Glutamatergic neuron (in vitro differentiated cells): ENCODE data around the gene MAP3K9. TPM values are rescaled to one million over a fixed set of nuclear protein-coding genes. Genes with fewer than 3 reads are reported as not detected.

Experiments
- DNase-seq: peaks from one replicate; pipeline ENCODE4 v3.0.0; 2022
- H3K27ac Mint-ChIP-seq: one replicate; pipeline ENCODE4 v1.8.0; 2020; ENCODE audit warnings: mild to moderate bottlenecking, mixed read lengths, inconsistent platforms; ENCODE audit not compliant: unreplicated experiment
- H3K27me3 Mint-ChIP-seq: one replicate; pipeline ENCODE4 v1.8.0; 2020; ENCODE audit warnings: mild to moderate bottlenecking, moderate library complexity, mixed read lengths, inconsistent platforms; ENCODE audit not compliant: unreplicated experiment
- H3K36me3 Mint-ChIP-seq: one replicate; pipeline ENCODE4 v1.8.0; 2020; ENCODE audit warnings: mild to moderate bottlenecking, mixed read lengths, inconsistent platforms; ENCODE audit not compliant: unreplicated experiment
- H3K4me1 Mint-ChIP-seq: one replicate; pipeline ENCODE4 v1.8.0; 2020; ENCODE audit warnings: mild to moderate bottlenecking, low read depth, mixed read lengths, inconsistent platforms; ENCODE audit not compliant: unreplicated experiment
- H3K4me3 Mint-ChIP-seq: one replicate; pipeline ENCODE4 v1.8.0; 2020; ENCODE audit warnings: mild to moderate bottlenecking, mixed read lengths, inconsistent platforms; ENCODE audit not compliant: unreplicated experiment
- H3K9me3 Mint-ChIP-seq: one replicate; pipeline ENCODE4 v1.8.0; 2020; ENCODE audit warnings: mild to moderate bottlenecking, moderate library complexity, mixed read lengths, inconsistent platforms; ENCODE audit not compliant: unreplicated experiment
- total RNA-seq: library from RNA; stranded (reverse); fragmentation: NEBNext Ultra II Directional; extraction: Animal tissue kit (Norgen Biotek cat#: 25700); gene quantifications from one replicate; pipeline ENCODE4 v1.2.1, GENCODE V29; 2021; ENCODE audit not compliant: unreplicated experiment
- TF ChIP-seq, protein P1 (sequence below): fragments of 200-600 bp; sonication (generic); IDR thresholded peaks from one replicate; pipeline ENCODE4 v1.5.0; 2021; ENCODE audit not compliant: partially characterized antibody, unreplicated experiment

MAP3K9 gene
- total RNA-seq, 1 donor from 2014 or later: 20.0 TPM

GRCh38 chr14:70680748-70681147, 128.6 kb downstream of the MAP3K9 start:
- H3K4me3 Mint-ChIP-seq: no peak overlapping the region
- TF ChIP-seq, protein P1, sequence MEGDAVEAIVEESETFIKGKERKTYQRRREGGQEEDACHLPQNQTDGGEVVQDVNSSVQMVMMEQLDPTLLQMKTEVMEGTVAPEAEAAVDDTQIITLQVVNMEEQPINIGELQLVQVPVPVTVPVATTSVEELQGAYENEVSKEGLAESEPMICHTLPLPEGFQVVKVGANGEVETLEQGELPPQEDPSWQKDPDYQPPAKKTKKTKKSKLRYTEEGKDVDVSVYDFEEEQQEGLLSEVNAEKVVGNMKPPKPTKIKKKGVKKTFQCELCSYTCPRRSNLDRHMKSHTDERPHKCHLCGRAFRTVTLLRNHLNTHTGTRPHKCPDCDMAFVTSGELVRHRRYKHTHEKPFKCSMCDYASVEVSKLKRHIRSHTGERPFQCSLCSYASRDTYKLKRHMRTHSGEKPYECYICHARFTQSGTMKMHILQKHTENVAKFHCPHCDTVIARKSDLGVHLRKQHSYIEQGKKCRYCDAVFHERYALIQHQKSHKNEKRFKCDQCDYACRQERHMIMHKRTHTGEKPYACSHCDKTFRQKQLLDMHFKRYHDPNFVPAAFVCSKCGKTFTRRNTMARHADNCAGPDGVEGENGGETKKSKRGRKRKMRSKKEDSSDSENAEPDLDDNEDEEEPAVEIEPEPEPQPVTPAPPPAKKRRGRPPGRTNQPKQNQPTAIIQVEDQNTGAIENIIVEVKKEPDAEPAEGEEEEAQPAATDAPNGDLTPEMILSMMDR: no peak
- no peak for DNase-seq
- no peaks in the 10 kb centered on the region for H3K9me3 Mint-ChIP-seq
- H3K4me1 Mint-ChIP-seq: no peaks in the 10 kb centered on the region
- H3K36me3 Mint-ChIP-seq: no peaks in the 10 kb centered on the region
- H3K27me3 Mint-ChIP-seq: no peaks in the 10 kb centered on the region
- H3K27ac Mint-ChIP-seq: no peak overlapping the region

DNA sequence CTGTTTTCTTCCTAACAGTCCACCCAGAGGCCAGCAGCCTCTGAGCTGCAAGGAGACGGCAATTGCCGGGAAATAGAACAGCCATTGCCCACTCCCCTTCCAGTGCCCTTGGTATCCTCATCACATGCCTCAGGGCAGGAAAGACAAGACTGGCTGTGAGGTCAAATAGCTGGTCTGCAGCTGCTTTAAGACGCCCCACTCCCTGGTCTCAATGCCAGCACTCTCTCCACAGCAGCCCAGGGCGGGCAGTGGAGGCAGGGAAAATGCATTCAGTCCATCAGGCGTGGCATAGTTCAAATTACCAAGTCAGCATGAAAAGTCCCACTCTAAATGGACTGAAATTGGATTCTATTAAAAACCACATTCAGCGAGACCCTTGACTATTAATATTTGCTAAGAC, 132.0 kb downstream of the MAP3K9 start:
- Mint-ChIP-seq H3K9me3 (no peaks in the 10 kb centered on the region), H3K4me1 (no peaks in the 10 kb centered on the region), H3K27ac (no peak overlapping the region), H3K4me3 (no peak overlapping the region), H3K27me3 (no peaks in the 10 kb centered on the region), H3K36me3 (no peaks in the 10 kb centered on the region)
- DNase-seq: no peak
- TF ChIP-seq, protein P1: no peak

Other genes with a start within 250 kb of the MAP3K9 start
- 55.2 TPM for gene MED6, start 208.9 kb downstream of the MAP3K9 start, total RNA-seq
- gene TTC9, start 167.6 kb downstream of the MAP3K9 start, total RNA-seq: 8.6 TPM
- 62.5 TPM for gene PCNX1, start 97.9 kb upstream of the MAP3K9 start, total RNA-seq